ENCODE results near the gene SERPINA9.
"Not testable (repeated sequence)": the region's sequence is repeated elsewhere in the genome, so short reads cannot be mapped to it uniquely, and the experiment has no call there.

SERPINA9 gene

GRCh38 chr14:94484481-94484880 is 8.5 kb upstream of the SERPINA9 start:
- no peak for TF ChIP-seq MAX (IDR thresholded peaks at IDR 0.05; ENCODE audit: low read depth, low read length)
- TF ChIP-seq MYC (IDR thresholded peaks at IDR 0.05; ENCODE audit: low read depth, low read length): no peak
- TF ChIP-seq POLR2A (IDR thresholded peaks at IDR 0.05; ENCODE audit: extremely low read depth, insufficient read length): no peak
- TF ChIP-seq CTCF (IDR thresholded peaks at IDR 0.05; ENCODE audit: low read depth, low read length): no peak
- DNase-seq (ENCODE audit: low read depth): no peak
- no peak overlapping the region for H3K4me3 ChIP-seq (ENCODE audit: low read depth, low read length)

- TF ChIP-seq POLR2A (IDR thresholded peaks at IDR 0.05; ENCODE audit: extremely low read depth, insufficient read length) (no peak), CTCF (IDR thresholded peaks at IDR 0.05; ENCODE audit: low read depth, low read length) (no peak), MAX (IDR thresholded peaks at IDR 0.05; ENCODE audit: low read depth, low read length) (no peak), MYC (IDR thresholded peaks at IDR 0.05; ENCODE audit: low read depth, low read length) (no peak)
- no peak overlapping the region for H3K4me3 ChIP-seq (ENCODE audit: low read depth, low read length)
- no peak for DNase-seq (ENCODE audit: low read depth)
Observed at GRCh38 chr14:94483729-94484275, 7.8 kb upstream of the SERPINA9 start.

GRCh38 chr14:94483071-94483451 is 7.1 kb upstream of the SERPINA9 start:
- DNase-seq (ENCODE audit: low read depth): no peak
- H3K4me3 ChIP-seq (ENCODE audit: low read depth, low read length): no peak overlapping the region
- TF ChIP-seq POLR2A (IDR thresholded peaks at IDR 0.05; ENCODE audit: extremely low read depth, insufficient read length): no peak
- no peak for TF ChIP-seq CTCF (IDR thresholded peaks at IDR 0.05; ENCODE audit: low read depth, low read length)
- TF ChIP-seq MAX (IDR thresholded peaks at IDR 0.05; ENCODE audit: low read depth, low read length): no peak
- no peak for TF ChIP-seq MYC (IDR thresholded peaks at IDR 0.05; ENCODE audit: low read depth, low read length)

- DNase-seq (ENCODE audit: low read depth); H3K4me3 ChIP-seq (ENCODE audit: low read depth, low read length): not testable (repeated sequence)
Observed at GRCh38 chr14:94482132-94483070, 6.4 kb upstream of the SERPINA9 start.

GRCh38 chr14:94481468-94482131 is 5.6 kb upstream of the SERPINA9 start:
- no peak for TF ChIP-seq POLR2A (IDR thresholded peaks at IDR 0.05; ENCODE audit: extremely low read depth, insufficient read length)
- TF ChIP-seq CTCF (IDR thresholded peaks at IDR 0.05; ENCODE audit: low read depth, low read length): no peak
- TF ChIP-seq MAX (IDR thresholded peaks at IDR 0.05; ENCODE audit: low read depth, low read length): no peak
- TF ChIP-seq MYC (IDR thresholded peaks at IDR 0.05; ENCODE audit: low read depth, low read length): no peak
- H3K4me3 ChIP-seq (ENCODE audit: low read depth, low read length): no peak overlapping the region

GRCh38 chr14:94480809-94481208 is 4.8 kb upstream of the SERPINA9 start:
- TF ChIP-seq CTCF (IDR thresholded peaks at IDR 0.05; ENCODE audit: low read depth, low read length): no peak
- no peak for TF ChIP-seq MAX (IDR thresholded peaks at IDR 0.05; ENCODE audit: low read depth, low read length)
- no peak for TF ChIP-seq POLR2A (IDR thresholded peaks at IDR 0.05; ENCODE audit: extremely low read depth, insufficient read length)
- no peak for TF ChIP-seq MYC (IDR thresholded peaks at IDR 0.05; ENCODE audit: low read depth, low read length)
- DNase-seq (ENCODE audit: low read depth): no peak
- no peak overlapping the region for H3K4me3 ChIP-seq (ENCODE audit: low read depth, low read length)

More at GRCh38 chr14:94481468-94482131, 5.6 kb upstream of the SERPINA9 start:
- DNase-seq (ENCODE audit: low read depth): no peak
